IPS-18c (cell line): ENCODE data around the gene LRP10.

ENCODE experiments used
- H3K4me3 ChIP-seq: 2 replicates; pipeline ENCODE4 v1.7.0; 2013; ENCODE audit warnings: low read depth, mild to moderate bottlenecking, low read length, moderate library complexity; ENCODE audit not compliant: insufficient read depth
- H3K9me3 ChIP-seq: one replicate; pipeline ENCODE4 v1.6.1; 2013; ENCODE audit warnings: mild to moderate bottlenecking, low read length, moderate library complexity; ENCODE audit not compliant: control insufficient read depth, insufficient read depth

Gene LRP10

GRCh38 chr14:22878271-22879246 lies 7.0 kb downstream of the LRP10 start:
- peaks cover 2% of the 10 kb centered on the region for H3K9me3 ChIP-seq
- no peak overlapping the region for H3K4me3 ChIP-seq

DNA sequence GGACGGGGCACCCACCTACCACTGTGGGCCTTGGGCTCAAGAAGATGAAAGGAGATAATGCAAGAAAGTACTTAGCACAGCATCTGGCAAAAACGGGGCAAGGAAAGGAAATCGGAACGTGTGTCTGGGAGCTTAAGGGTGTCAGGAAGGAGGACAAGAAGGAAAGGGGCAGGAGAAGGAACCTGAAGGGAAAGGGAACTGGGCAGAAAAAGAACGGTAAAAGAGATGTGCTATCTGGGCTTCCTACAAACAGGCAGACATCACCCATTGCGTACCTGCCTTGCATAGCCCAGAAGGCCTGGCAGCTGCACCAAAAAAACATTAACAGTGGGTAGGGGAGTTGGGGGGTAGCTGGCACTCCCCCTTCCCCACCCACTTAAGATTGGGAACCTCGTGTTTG lies 10.5 kb downstream of the LRP10 start:
- no peak overlapping the region for H3K4me3 ChIP-seq

GRCh38 chr14:22882529-22883172 lies 11.1 kb downstream of the LRP10 start:
- Histone ChIP-seq H3K4me3 (peak overlapping the region; percentile 41), H3K9me3 (no peaks in the 10 kb centered on the region)

More for the DNA sequence above, 10.5 kb downstream of the LRP10 start:
- H3K9me3 ChIP-seq: no peaks in the 10 kb centered on the region

- no peaks in the 10 kb centered on the region for H3K9me3 ChIP-seq
- H3K4me3 ChIP-seq: peak within 1 kb of the TSS; percentile 41
These were observed 11.8 kb downstream of the LRP10 start, which contains the start of gene REM2 for GRCh38 chr14:22883173-22883976. REM2 (plus strand) TSS chr14:22883222; CDS start chr14:22883288, 66 bp downstream.

- H3K4me3 ChIP-seq: no peak overlapping the region; the same call in 1 of the 2 replicates
These were observed 12.7 kb downstream of the LRP10 start for GRCh38 chr14:22884076-22884737.

GRCh38 chr14:22884738-22885523 lies 13.4 kb downstream of the LRP10 start:
- Histone ChIP-seq H3K9me3 (no peaks in the 10 kb centered on the region), H3K4me3 (no peak overlapping the region)

More at GRCh38 chr14:22884076-22884737, 12.7 kb downstream of the LRP10 start:
- H3K9me3 ChIP-seq: no peaks in the 10 kb centered on the region

DNA sequence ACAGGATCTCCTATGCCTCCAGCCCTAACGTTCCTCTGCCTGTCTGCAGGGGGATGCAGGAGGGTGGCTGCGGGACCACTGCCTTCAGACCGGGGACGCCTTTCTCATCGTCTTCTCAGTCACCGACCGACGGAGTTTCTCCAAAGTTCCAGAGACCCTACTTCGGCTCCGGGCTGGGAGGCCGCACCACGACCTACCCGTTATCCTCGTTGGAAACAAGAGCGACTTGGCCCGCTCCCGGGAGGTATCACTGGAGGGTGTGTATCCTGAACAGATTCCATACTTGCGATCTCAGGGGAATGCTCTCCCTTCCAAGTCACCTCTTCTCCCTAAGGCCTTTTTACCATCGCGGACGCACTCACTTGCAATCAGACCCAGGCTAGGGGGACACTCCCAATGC lies 14.4 kb downstream of the LRP10 start:
- H3K9me3 ChIP-seq: no peaks in the 10 kb centered on the region
- H3K4me3 ChIP-seq: peak overlapping the region; percentile 59; the same call in 1 of the 2 replicates

GRCh38 chr14:22886500-22887259 lies 15.1 kb downstream of the LRP10 start:
- Histone ChIP-seq H3K4me3 (peak overlapping the region; percentile 59), H3K9me3 (no peaks in the 10 kb centered on the region)

- H3K9me3 ChIP-seq: no peaks in the 10 kb centered on the region
- peak overlapping the region; percentile 59 for H3K4me3 ChIP-seq
These were observed 15.9 kb downstream of the LRP10 start for GRCh38 chr14:22887260-22887989.

DNA sequence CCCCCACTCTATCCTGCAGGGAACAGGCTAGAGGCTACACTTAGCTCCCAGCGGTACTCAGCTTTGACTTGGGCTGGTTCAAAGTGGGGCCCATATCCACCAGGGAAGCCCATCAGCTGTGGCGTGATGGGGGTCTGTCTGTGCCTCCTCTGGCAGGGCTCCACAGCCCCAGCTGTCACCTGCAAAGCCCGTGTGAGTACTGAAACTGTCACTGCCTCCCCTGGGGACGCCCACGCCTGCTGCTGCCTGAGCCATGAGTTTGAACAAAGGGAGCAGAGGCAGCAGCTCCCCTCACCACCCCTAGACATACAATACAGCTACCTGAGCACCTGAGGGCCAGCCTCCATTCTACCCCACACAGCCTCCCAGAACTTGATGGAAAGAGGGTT lies 16.4 kb downstream of the LRP10 start:
- Histone ChIP-seq H3K4me3 (peak overlapping the region; percentile 59), H3K9me3 (no peaks in the 10 kb centered on the region)

DNA sequence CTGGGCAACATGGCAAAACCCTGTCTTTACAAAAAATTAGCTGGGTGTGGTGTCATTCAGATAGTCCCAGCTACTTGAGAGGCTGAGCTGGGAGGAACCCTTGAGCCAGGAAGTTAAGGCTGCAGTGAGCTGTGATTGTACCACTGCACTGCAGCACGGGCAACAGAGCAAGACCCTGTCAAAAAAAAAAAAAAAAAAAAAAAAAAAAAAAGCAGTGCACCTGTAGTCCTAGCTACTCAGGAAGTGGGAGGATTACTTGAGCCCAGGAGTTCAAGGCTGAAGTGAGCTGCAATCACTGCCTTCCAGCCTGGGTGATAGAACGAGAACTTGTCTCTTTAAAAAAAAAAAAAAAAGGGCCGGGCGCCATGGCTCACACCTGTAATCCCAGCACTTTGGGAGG lies 17.1 kb downstream of the LRP10 start:
- no peak overlapping the region for H3K4me3 ChIP-seq
- no peaks in the 10 kb centered on the region for H3K9me3 ChIP-seq

GRCh38 chr14:22890416-22890815 lies 18.9 kb downstream of the LRP10 start:
- no peak overlapping the region for H3K4me3 ChIP-seq
- H3K9me3 ChIP-seq: no peaks in the 10 kb centered on the region

- Histone ChIP-seq H3K4me3 (no peak overlapping the region), H3K9me3 (no peaks in the 10 kb centered on the region)
These were observed 20.9 kb downstream of the LRP10 start for GRCh38 chr14:22892488-22892887.

DNA sequence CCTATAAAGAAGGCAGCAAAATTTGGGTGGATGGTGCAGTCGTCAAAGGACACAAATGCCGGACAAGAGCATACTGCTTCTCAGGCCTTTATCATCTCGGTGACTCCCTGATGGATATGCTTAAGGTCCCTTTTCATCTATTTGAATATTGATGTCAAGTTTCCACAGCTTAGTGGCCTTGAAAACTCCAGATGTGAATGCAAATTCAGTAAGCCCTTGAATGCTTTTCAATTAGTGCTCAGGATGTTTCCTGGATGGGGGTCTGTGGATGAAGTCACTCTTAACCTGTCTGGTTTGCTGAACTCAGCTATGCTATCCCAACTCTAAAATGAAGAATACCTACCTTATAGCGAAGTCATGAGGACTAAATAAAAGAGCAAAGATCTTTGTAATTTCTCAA lies 22.2 kb downstream of the LRP10 start:
- no peak overlapping the region for H3K4me3 ChIP-seq
- H3K9me3 ChIP-seq: no peaks in the 10 kb centered on the region

DNA sequence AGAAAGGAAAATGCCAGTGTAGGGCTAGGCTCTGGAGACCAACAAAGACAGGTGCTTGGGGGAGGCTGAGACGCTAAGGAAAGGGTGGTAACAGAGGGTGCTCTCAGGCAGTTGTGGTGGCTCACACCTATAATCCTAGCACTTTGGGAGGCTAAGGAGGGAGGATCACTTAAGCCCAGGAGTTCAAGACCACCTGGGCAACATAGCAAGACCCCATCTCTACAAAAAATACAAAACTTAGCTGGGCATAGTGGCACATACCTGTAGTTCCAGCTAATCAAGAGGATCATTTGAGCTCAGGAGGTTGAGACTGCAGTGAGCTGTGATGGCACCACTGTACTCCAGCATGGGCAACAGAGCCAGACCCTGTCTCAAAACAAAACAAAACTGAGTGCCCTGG lies 23.9 kb downstream of the LRP10 start:
- Histone ChIP-seq H3K4me3 (no peak overlapping the region), H3K9me3 (no peaks in the 10 kb centered on the region)
